A549 (cell line): ENCODE measurements around the gene GLOD4. TPM values are rescaled to one million over a fixed set of nuclear protein-coding genes. Genes with fewer than 3 reads are reported as not detected.

ENCODE experiments used
- ATAC-seq, 2 experiments: fragments of 200-7000 bp in 1 of 2; fragments of >200 bp in 1 of 2; cut with Nextera tagmentation in 1 of 2; cut with Tn5 transposase in 1 of 2; 3 replicates each; pipeline versions ENCODE4 v1.8.0 to v1.9.1; 2018 to 2020; ENCODE audit warnings: mild to moderate bottlenecking in 1 of 2, moderate library complexity in 1 of 2
- CTCF ChIA-PET: fragments of 300-600 bp; sonication (Branson Sonifier 250); formaldehyde crosslinking; extraction: SDS; loops from one replicate; lab custom pipeline; 2021; ENCODE audit warnings: antibody characterized with exemption, inconsistent platforms; lab: Yijun Ruan, JAX
- POLR2A ChIA-PET: fragments of 350-600 bp; formaldehyde crosslinking; extraction: SDS; loops from one replicate; lab custom pipeline; 2021; ENCODE audit warnings: antibody characterized with exemption, inconsistent platforms; lab: Yijun Ruan, JAX
- DNase-seq, 2 experiments: peaks; one replicate each; pipeline versions ENCODE4 v3.0.0 to v3.0.0-alpha.2; 2011 to 2016; ENCODE audit warnings: low read depth in 1 of 2, low spot score in 1 of 2
- FAIRE-seq: peaks from 2 replicates; lab custom pipeline; 2011; peaks lifted over from hg19 to GRCh38; lab: Jason Lieb, UNC
- H3K27ac ChIP-seq, 2 experiments: fragments of >200 bp; sonication (Bioruptor Twin); formaldehyde crosslinking; 3 replicates each; pipeline ENCODE4 v1.5.1; 2016 to 2017
- H3K4me1 ChIP-seq: fragments of >200 bp; sonication (Bioruptor Twin); formaldehyde crosslinking; 3 replicates; pipeline ENCODE4 v1.6.1; 2016
- H3K4me2 ChIP-seq: fragments of >200 bp; sonication (Bioruptor Twin); formaldehyde crosslinking; 3 replicates; pipeline ENCODE4 v1.6.1; 2016
- H3K4me3 ChIP-seq: fragments of >200 bp; sonication (Bioruptor Twin); formaldehyde crosslinking; 3 replicates; pipeline ENCODE4 v1.5.1; 2016
- H3K9me3 ChIP-seq: fragments of >200 bp; sonication (Bioruptor Twin); formaldehyde crosslinking; 3 replicates; pipeline ENCODE4 v1.6.1; 2016
- CBX2 ChIP-seq: fragments of 200-600 bp; sonication (generic); IDR thresholded peaks from 2 replicates; pipeline ENCODE4 v1.6.1; 2016; ENCODE audit warnings: low read depth, mild to moderate bottlenecking, borderline replicate concordance
- EP300 ChIP-seq, 2 experiments: fragments of >200 bp; sonication (Bioruptor Twin); formaldehyde crosslinking; IDR thresholded peaks; 2 replicates in 1 of 2; 3 replicates in 1 of 2; pipeline ENCODE4 v1.6.1; 2016 to 2017
- FOSL2 ChIP-seq, 2 experiments: fragments of 450-650 bp in 1 of 2; fragments of >200 bp in 1 of 2; sonication (Bioruptor Twin) in 1 of 2; formaldehyde crosslinking; IDR thresholded peaks; 2 replicates each; pipeline versions ENCODE4 v1.5.0 to v1.6.1; 2016 to 2020; ENCODE audit warnings: mild to moderate bottlenecking in 1 of 2, moderate library complexity in 1 of 2
- GATA3 ChIP-seq: IDR thresholded peaks from 2 replicates; pipeline ENCODE4 v1.6.1; 2012; ENCODE audit warnings: borderline replicate concordance
- HDAC2 ChIP-seq: fragments of 200-600 bp; sonication (generic); IDR thresholded peaks from 2 replicates; pipeline ENCODE4 v1.6.1; 2016
- HOXB13 ChIP-seq: fragments of 250-450 bp; sonication (Bioruptor Pico); IDR thresholded peaks from 2 replicates; pipeline ENCODE4 v1.5.0; 2020; ENCODE audit warnings: low read depth, mild to moderate bottlenecking, moderate library complexity
- JUN ChIP-seq, 2 experiments: fragments of >200 bp; sonication (Bioruptor Twin); formaldehyde crosslinking; IDR thresholded peaks; 2 replicates in 1 of 2; 3 replicates in 1 of 2; pipeline ENCODE4 v1.6.1; 2016 to 2017
- JUNB ChIP-seq: fragments of >200 bp; sonication (Bioruptor Twin); formaldehyde crosslinking; IDR thresholded peaks from 2 replicates; pipeline ENCODE4 v1.6.1; 2016
- KDM5A ChIP-seq: fragments of 200-600 bp; sonication (generic); IDR thresholded peaks from 2 replicates; pipeline ENCODE4 v1.6.1; 2016; ENCODE audit warnings: antibody characterized with exemption, mild to moderate bottlenecking
- MYC ChIP-seq: IDR thresholded peaks from 2 replicates; pipeline ENCODE4 v1.6.1; 2012; ENCODE audit warnings: mild to moderate bottlenecking, inconsistent platforms, low read length, improper control_type of control experiment, borderline replicate concordance
- POLR2AphosphoS2 ChIP-seq: conservative IDR thresholded peaks from 2 replicates; pipeline ENCODE4 v1.6.1; 2012; ENCODE audit warnings: low read length, improper control_type of control experiment, inconsistent platforms
- RAD21 ChIP-seq, 2 experiments: fragments of >200 bp in 1 of 2; sonication (Bioruptor Twin) in 1 of 2; formaldehyde crosslinking in 1 of 2; IDR thresholded peaks in 1 of 2; conservative IDR thresholded peaks in 1 of 2; 2 replicates in 1 of 2; 3 replicates in 1 of 2; pipeline ENCODE4 v1.6.1; 2012 to 2018; ENCODE audit warnings: inconsistent platforms in 1 of 2
- RNF2 ChIP-seq: fragments of 200-600 bp; sonication (generic); IDR thresholded peaks from 2 replicates; pipeline ENCODE4 v1.6.1; 2016; ENCODE audit warnings: low read depth, mild to moderate bottlenecking, antibody characterized with exemption, moderate library complexity, borderline replicate concordance
- SMC3 ChIP-seq: fragments of >200 bp; sonication (Bioruptor Twin); formaldehyde crosslinking; IDR thresholded peaks from 3 replicates; pipeline ENCODE4 v1.6.1; 2018; ENCODE audit warnings: inconsistent platforms
- SREBF2 ChIP-seq: fragments of 450-650 bp; IDR thresholded peaks from 2 replicates; pipeline ENCODE4 v1.6.1; 2014; ENCODE audit warnings: mild to moderate bottlenecking, moderate library complexity
- ZC3H11A ChIP-seq: fragments of 450-650 bp; IDR thresholded peaks from 2 replicates; pipeline ENCODE4 v1.6.1; 2014; ENCODE audit warnings: antibody characterized with exemption, mild to moderate bottlenecking
- ZSCAN20 ChIP-seq: fragments of 250-450 bp; sonication (Bioruptor Pico); IDR thresholded peaks from 2 replicates; pipeline ENCODE4 v1.8.0; 2022; ENCODE audit warnings: mild to moderate bottlenecking, moderate library complexity
- WGBS: methylation state at CpG from one replicate; pipeline ENCODE4 v1.1.6; 2017; ENCODE audit errors: missing lambda C conversion rate; 5-methylcytosine and 5-hydroxymethylcytosine counted together
- polyA plus RNA-seq, 4 experiments: library from polyadenylated mRNA; depleted of rRNA in 3 of 4; stranded (reverse); fragments of >200 nt; fragmentation: RNase III in 1 of 4; extraction: RNeasy Plus Mini Kit Qiagen cat#74134 plus additional on column Dnase treatment in 1 of 4; gene quantifications; 2 replicates in 3 of 4; 3 replicates in 1 of 4; pipeline ENCODE4 v1.2.3, GENCODE V29; 2011 to 2017
- TF ChIP-seq, protein P1 (sequence below): fragments of 250-450 bp; sonication (Bioruptor Pico); IDR thresholded peaks from 2 replicates; pipeline ENCODE4 v1.5.0; 2020; ENCODE audit warnings: low read depth, mild to moderate bottlenecking, moderate library complexity
- TF ChIP-seq, protein P2 (sequence below): fragments of >200 bp; sonication (Bioruptor Twin); formaldehyde crosslinking; IDR thresholded peaks from 2 replicates; pipeline ENCODE4 v1.6.1; 2016
- TF ChIP-seq, protein P3 (sequence below): IDR thresholded peaks from 2 replicates; pipeline ENCODE4 v1.6.1; 2012
- TF ChIP-seq, protein P4 (sequence below): fragments of >200 bp; sonication (Bioruptor Twin); formaldehyde crosslinking; IDR thresholded peaks from 3 replicates; pipeline ENCODE4 v1.6.1; 2016
- TF ChIP-seq, protein P5 (sequence below): fragments of 150-350 bp; IDR thresholded peaks from 2 replicates; pipeline ENCODE4 v1.6.1; 2014; ENCODE audit warnings: low read depth, mild to moderate bottlenecking, low read length

Gene GLOD4
- polyA plus RNA-seq, 2 of the 4 experiments (the other 2 are of a cell fraction), result 133 to 141 TPM

DNA sequence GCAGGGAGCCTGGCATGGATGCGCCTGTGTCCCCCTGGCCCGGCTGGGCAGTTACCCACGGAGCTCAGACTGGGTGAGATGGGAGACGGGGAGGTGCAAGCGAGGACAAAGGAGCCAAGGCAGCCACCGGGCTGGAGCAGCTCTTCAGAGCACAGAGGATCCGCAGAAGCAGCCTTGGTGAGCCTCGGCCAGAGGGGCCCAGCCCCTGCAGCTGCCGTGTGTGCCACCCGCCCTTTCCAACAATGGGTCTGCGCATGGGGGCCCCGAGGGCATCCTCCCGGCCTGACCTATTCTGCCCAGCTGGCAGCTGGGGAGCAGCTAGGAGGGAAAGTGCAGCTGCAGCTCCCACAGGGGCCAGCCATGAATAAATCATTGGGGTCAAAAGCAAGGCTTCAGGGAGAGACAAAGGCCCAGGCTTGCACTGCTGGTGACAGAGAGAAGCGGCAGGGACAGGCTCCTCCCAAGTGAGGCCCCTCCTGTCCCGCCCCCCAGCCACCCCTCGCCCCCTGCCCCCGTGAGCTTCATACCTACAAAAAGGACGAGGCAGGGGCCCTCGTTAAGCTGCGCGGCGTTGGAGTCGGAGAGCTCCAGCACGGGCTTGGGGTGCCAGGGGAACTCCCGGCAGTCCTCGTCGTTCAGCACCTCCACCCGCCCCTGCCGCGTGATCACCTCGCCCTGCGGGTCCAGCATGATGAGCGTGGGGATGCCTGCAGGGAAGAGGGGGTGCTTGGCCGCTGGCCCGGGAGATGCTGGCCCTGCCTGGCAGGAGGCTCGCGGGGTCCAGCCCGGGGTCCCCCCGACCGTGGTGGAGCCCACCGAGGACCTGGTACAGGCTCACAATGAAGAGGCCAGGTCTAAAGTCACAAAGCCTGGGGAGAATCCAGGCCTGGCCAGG lies 22.7 kb upstream of the GLOD4 start (continued):
- TF ChIP-seq POLR2AphosphoS2, result no peak
- no peak for TF ChIP-seq FOSL2 (IDR thresholded peaks at IDR 0.05)
- TF ChIP-seq FOSL2 (CRISPR knock-in tag; IDR thresholded peaks at IDR 0.05), result no peak
- TF ChIP-seq HOXB13 (CRISPR knock-in tag), result no peak

DNA sequence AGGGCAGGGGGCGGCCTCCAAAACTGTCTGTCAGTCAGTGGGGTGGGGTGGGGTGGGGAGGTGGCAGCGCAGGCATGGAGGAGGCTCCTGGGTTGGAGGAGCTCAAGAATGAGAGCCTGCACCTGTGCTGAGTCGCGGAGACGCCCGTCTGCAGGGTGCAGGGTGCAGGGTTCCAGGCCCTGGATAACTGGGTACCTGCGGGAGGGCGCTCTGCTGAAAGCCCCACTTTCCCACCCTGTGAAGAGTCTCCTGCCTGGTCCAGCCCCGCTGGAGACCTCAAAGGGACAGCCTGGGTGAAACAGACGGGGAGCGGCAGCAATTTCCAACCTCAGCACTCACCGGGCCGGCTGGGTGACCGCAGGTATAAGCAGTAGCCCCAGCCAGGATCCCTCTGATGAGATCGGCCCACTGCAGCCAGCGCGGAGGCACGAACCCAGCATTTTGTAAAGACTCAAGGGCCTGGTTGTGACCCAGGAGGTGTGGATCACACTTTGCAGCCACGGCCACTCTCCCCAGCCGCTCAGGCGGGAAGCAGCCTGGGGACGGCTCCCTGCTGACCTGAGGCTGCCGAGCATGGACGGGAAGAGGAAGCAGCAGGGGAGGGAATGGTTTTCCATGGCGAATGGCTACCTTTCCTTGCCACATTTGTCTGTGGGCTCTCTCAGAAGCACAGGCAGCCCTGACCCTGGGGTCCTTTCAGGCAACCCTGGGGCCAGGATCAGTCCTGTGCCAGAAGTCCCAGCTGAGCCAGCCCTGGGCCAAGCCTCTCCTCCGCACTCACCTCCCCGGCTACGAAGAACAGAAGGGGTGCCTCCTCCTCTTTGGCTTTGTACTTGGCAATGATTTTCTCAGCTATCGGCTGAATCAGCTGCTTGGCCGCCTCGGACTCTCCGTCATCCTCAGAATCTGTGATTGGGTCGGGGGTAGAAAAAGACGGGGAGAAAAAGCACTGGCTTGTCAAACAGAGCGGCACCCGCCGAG lies 21.1 kb upstream of the GLOD4 start:
- CTCF ChIA-PET, result interaction anchor here (0.6 to 19.5 kb wide), 5 partner anchors 8 to 193 kb away, joined by 3 to 428 read pairs (median 13); partner anchors contain the start of genes NXN and TIMM22
- FAIRE-seq, result no peak
- 87% methylated on average over 37 of the region's 37 CpGs for WGBS

DNA sequence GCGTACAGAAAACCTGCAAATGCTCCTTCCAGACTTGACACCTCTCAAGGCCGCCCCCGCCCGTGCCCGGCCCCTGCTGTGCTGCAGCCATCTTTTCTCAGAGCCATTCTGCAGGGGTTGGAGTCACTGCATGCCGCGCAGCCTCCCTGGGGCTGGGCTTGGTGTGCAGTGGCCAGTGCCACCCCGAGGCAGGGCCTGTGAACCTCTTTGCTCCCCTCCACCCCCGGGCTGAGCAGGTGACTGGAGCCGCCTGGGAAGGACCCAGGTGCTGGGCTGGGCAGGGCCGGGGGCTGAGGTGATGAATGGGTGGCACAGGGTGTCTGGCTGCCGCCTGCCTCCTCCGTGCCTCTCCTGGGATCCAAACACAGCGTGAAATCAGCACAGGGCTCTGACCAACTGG lies 20.4 kb upstream of the GLOD4 start:
- DNase-seq (no peak), ATAC-seq (no peak), FAIRE-seq (no peak)
- no peaks in the 10 kb centered on the region for H3K9me3 ChIP-seq
- no peaks in the 10 kb centered on the region for H3K4me1 ChIP-seq
- ChIA-PET CTCF (interaction anchor here (0.6 to 19.5 kb wide), 3 partner anchors 177 to 252 kb away, joined by 4 to 428 read pairs (median 13); partner anchors contain the start of genes NXN and TIMM22), POLR2A (no interaction called here)
- WGBS, result 84% methylated on average over 14 of the region's 14 CpGs
- TF ChIP-seq SMC3 (no peak), RAD21 (conservative IDR thresholded peaks at IDR 0.05 in 1 of 2, IDR thresholded peaks at IDR 0.05 in 1 of 2) (no peak), RNF2 (no peak), HDAC2 (no peak), ZC3H11A (no peak)
- TF ChIP-seq, protein P1, sequence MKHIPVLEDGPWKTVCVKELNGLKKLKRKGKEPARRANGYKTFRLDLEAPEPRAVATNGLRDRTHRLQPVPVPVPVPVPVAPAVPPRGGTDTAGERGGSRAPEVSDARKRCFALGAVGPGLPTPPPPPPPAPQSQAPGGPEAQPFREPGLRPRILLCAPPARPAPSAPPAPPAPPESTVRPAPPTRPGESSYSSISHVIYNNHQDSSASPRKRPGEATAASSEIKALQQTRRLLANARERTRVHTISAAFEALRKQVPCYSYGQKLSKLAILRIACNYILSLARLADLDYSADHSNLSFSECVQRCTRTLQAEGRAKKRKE, result no peak
- no peak overlapping the region for H3K4me2 ChIP-seq
- H3K27ac ChIP-seq, result no peak overlapping the region
- no peak overlapping the region for H3K4me3 ChIP-seq

More for the DNA sequence above, 21.1 kb upstream of the GLOD4 start:
- DNase-seq, result no peak
- Histone ChIP-seq H3K9me3 (no peaks in the 10 kb centered on the region), H3K4me1 (no peaks in the 10 kb centered on the region), H3K27ac (no peak overlapping the region)
- TF ChIP-seq POLR2AphosphoS2, result no peak
- no peak for TF ChIP-seq CBX2
- TF ChIP-seq, protein P2, sequence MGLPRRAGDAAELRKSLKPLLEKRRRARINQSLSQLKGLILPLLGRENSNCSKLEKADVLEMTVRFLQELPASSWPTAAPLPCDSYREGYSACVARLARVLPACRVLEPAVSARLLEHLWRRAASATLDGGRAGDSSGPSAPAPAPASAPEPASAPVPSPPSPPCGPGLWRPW, result no peak
- no peak for TF ChIP-seq JUN (IDR thresholded peaks at IDR 0.05)
- TF ChIP-seq MYC, result no peak
- TF ChIP-seq, protein P3, sequence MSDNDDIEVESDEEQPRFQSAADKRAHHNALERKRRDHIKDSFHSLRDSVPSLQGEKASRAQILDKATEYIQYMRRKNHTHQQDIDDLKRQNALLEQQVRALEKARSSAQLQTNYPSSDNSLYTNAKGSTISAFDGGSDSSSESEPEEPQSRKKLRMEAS, result no peak
- TF ChIP-seq KDM5A, result no peak
- TF ChIP-seq, all 56 proteins: peak for 0
- POLR2A ChIA-PET, result no interaction called here
- Histone ChIP-seq H3K4me2 (no peak overlapping the region), H3K4me3 (no peak overlapping the region)
- ATAC-seq, result no peak

DNA sequence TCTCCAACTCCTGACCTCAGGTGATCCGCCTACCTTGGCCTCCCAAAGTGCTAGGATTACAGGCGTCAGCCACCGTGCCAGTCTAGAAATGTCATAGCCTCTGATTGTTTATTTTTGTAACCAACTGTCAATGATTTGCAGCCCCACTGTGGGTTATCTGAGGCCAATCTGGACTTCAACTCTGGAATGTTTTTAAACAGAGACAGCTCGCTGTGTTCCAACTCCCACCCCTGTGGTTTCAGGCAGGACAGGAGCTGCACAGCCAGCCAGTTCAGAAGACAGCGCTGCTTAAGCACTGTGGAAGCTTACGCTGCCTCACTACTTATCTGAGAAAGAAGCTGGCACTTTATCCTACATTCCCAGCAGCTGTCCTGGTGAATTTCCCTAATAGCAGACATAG lies 19.6 kb upstream of the GLOD4 start:
- Histone ChIP-seq H3K27ac (no peak overlapping the region; a peak in 1 of 6 replicates), H3K4me3 (no peak overlapping the region), H3K4me2 (no peak overlapping the region), H3K9me3 (no peaks in the 10 kb centered on the region), H3K4me1 (no peaks in the 10 kb centered on the region)
- DNase-seq (no peak), FAIRE-seq (no peak), ATAC-seq (peak in 1 of 2 experiments; percentile 9; a peak in 1 of 6 replicates)
- POLR2A ChIA-PET, result interaction anchor here (1.3 kb wide), 1 partner anchor 180 kb away, joined by 3 read pairs; no protein-coding TSS in a partner anchor
- 63% methylated on average over 6 of the region's 6 CpGs for WGBS
- CTCF ChIA-PET, result interaction anchor here (0.6 to 19.5 kb wide), 3 partner anchors 178 to 252 kb away, joined by 4 to 428 read pairs (median 31); partner anchors contain the start of genes NXN and TIMM22
- no peak for TF ChIP-seq POLR2AphosphoS2
- TF ChIP-seq MYC, result no peak
- TF ChIP-seq, protein P4, sequence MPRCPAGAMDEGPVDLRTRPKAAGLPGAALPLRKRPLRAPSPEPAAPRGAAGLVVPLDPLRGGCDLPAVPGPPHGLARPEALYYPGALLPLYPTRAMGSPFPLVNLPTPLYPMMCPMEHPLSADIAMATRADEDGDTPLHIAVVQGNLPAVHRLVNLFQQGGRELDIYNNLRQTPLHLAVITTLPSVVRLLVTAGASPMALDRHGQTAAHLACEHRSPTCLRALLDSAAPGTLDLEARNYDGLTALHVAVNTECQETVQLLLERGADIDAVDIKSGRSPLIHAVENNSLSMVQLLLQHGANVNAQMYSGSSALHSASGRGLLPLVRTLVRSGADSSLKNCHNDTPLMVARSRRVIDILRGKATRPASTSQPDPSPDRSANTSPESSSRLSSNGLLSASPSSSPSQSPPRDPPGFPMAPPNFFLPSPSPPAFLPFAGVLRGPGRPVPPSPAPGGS, result no peak
- TF ChIP-seq ZC3H11A, result no peak
- TF ChIP-seq SREBF2, result no peak
- TF ChIP-seq GATA3, result no peak
- TF ChIP-seq EP300 (IDR thresholded peaks at IDR 0.05), result no peak
- no peak for TF ChIP-seq ZSCAN20 (CRISPR knock-in tag)
- TF ChIP-seq, protein P5, sequence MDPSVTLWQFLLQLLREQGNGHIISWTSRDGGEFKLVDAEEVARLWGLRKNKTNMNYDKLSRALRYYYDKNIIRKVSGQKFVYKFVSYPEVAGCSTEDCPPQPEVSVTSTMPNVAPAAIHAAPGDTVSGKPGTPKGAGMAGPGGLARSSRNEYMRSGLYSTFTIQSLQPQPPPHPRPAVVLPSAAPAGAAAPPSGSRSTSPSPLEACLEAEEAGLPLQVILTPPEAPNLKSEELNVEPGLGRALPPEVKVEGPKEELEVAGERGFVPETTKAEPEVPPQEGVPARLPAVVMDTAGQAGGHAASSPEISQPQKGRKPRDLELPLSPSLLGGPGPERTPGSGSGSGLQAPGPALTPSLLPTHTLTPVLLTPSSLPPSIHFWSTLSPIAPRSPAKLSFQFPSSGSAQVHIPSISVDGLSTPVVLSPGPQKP, result no peak
- no peak for TF ChIP-seq JUNB
